Mesenchymal stem cell (in vitro differentiated cells and primary cell): ENCODE results near the gene KATNB1.

ENCODE experiments used
- DNase-seq: peaks from one replicate; pipeline ENCODE4 v3.0.0-alpha.2; 2013
- H2AFZ ChIP-seq: one replicate; pipeline ENCODE4 v1.6.1; 2013; ENCODE audit warnings: low read depth, mild to moderate bottlenecking, control low read depth, inconsistent platforms, low read length, moderate library complexity
- H2AK5ac ChIP-seq: 2 replicates; pipeline ENCODE4 v1.6.1; 2013; ENCODE audit warnings: low read length, moderate library complexity, mild to moderate bottlenecking, inconsistent platforms; ENCODE audit not compliant: severe bottlenecking
- H2BK120ac ChIP-seq: one replicate; pipeline ENCODE4 v1.6.1; 2013; ENCODE audit warnings: low read depth, mild to moderate bottlenecking, inconsistent platforms, low read length, moderate library complexity
- H2BK12ac ChIP-seq, 2 experiments: one replicate each; pipeline ENCODE4 v1.6.1; 2013; ENCODE audit warnings: inconsistent platforms in 2 of 2, low read length in 2 of 2, mild to moderate bottlenecking in 2 of 2, moderate library complexity in 2 of 2, control low read depth in 1 of 2
- H2BK15ac ChIP-seq: one replicate; pipeline ENCODE4 v1.6.1; 2013; ENCODE audit warnings: mild to moderate bottlenecking, low read depth, inconsistent platforms; ENCODE audit not compliant: poor library complexity, severe bottlenecking
- H2BK5ac ChIP-seq: 2 replicates; pipeline ENCODE4 v1.6.1; 2013; ENCODE audit warnings: low read depth, mild to moderate bottlenecking, low read length, control low read depth, inconsistent platforms; ENCODE audit not compliant: poor library complexity, severe bottlenecking
- H3K14ac ChIP-seq, 2 experiments: one replicate each; pipeline ENCODE4 v1.6.1; 2013; ENCODE audit warnings: inconsistent platforms in 2 of 2, low read length in 2 of 2, control low read depth in 1 of 2, mild to moderate bottlenecking in 1 of 2, moderate library complexity in 1 of 2
- H3K18ac ChIP-seq, 2 experiments: one replicate each; pipeline ENCODE4 v1.6.1; 2013; ENCODE audit warnings: inconsistent platforms in 2 of 2, low read length in 2 of 2, control low read depth in 1 of 2, low read depth in 1 of 2, mild to moderate bottlenecking in 1 of 2
- H3K23ac ChIP-seq, 2 experiments: one replicate each; pipeline ENCODE4 v1.6.1; 2013; ENCODE audit warnings: inconsistent platforms in 2 of 2, low read length in 2 of 2, mild to moderate bottlenecking in 2 of 2, moderate library complexity in 2 of 2, control low read depth in 1 of 2
- H3K27ac ChIP-seq: 2 replicates; pipeline ENCODE4 v1.5.1; 2013; ENCODE audit warnings: mild to moderate bottlenecking, moderate library complexity, low read length, control low read depth, inconsistent platforms; ENCODE audit not compliant: poor library complexity, severe bottlenecking
- H3K27me3 ChIP-seq, 2 experiments: 2 replicates each; pipeline versions ENCODE4 v1.6.1 to v1.7.0; 2013; ENCODE audit warnings: low read length in 2 of 2, mild to moderate bottlenecking in 2 of 2, moderate library complexity in 2 of 2, control low read depth in 1 of 2, inconsistent platforms in 1 of 2; ENCODE audit not compliant: control insufficient read depth in 1 of 2, insufficient read depth in 1 of 2
- H3K36me3 ChIP-seq, 2 experiments: 2 replicates each; pipeline versions ENCODE4 v1.6.1 to v1.7.0; 2013; ENCODE audit warnings: low read length in 2 of 2, control low read depth in 1 of 2, inconsistent platforms in 1 of 2, low read depth in 1 of 2, mild to moderate bottlenecking in 1 of 2; ENCODE audit not compliant: insufficient read depth in 2 of 2, control insufficient read depth in 1 of 2
- H3K4ac ChIP-seq, 2 experiments: one replicate each; pipeline ENCODE4 v1.6.1; 2013; ENCODE audit warnings: inconsistent platforms in 2 of 2, low read length in 2 of 2, mild to moderate bottlenecking in 2 of 2, moderate library complexity in 2 of 2, control low read depth in 1 of 2, low read depth in 1 of 2
- H3K4me1 ChIP-seq: 2 replicates; pipeline ENCODE4 v1.6.1; 2013; ENCODE audit warnings: low read depth, low read length, control low read depth; ENCODE audit not compliant: control insufficient read depth, insufficient read depth
- H3K4me2 ChIP-seq: 2 replicates; pipeline ENCODE4 v1.6.1; 2013; ENCODE audit warnings: low read length, mild to moderate bottlenecking, inconsistent platforms; ENCODE audit not compliant: poor library complexity, severe bottlenecking
- H3K4me3 ChIP-seq, 2 experiments: 2 replicates each; pipeline versions ENCODE4 v1.5.1 to v1.7.0; 2013; ENCODE audit warnings: low read length in 2 of 2, mild to moderate bottlenecking in 2 of 2, control low read depth in 1 of 2, low read depth in 1 of 2; ENCODE audit not compliant: insufficient read depth in 1 of 2
- H3K79me1 ChIP-seq: replicated peaks from 2 replicates; pipeline ENCODE4 v1.6.1; 2013; ENCODE audit warnings: mild to moderate bottlenecking, control low read depth, low read length, inconsistent platforms; ENCODE audit not compliant: poor library complexity, severe bottlenecking
- H3K9ac ChIP-seq: 2 replicates; pipeline ENCODE4 v1.7.0; 2013; ENCODE audit warnings: mild to moderate bottlenecking, low read length, moderate library complexity
- H3K9me3 ChIP-seq: 2 replicates; pipeline ENCODE4 v1.7.0; 2013; ENCODE audit warnings: mild to moderate bottlenecking, low read length; ENCODE audit not compliant: control insufficient read depth
- H4K8ac ChIP-seq: one replicate; pipeline ENCODE4 v1.6.1; 2013; ENCODE audit warnings: inconsistent platforms, mild to moderate bottlenecking, low read length, moderate library complexity
- H4K91ac ChIP-seq: one replicate; pipeline ENCODE4 v1.6.1; 2013; ENCODE audit warnings: mild to moderate bottlenecking, low read length, inconsistent platforms
- WGBS: methylation state at CpG from one replicate; pipeline ENCODE4 v1.1.7; 2013; ENCODE audit warnings: mixed read lengths; 5-methylcytosine and 5-hydroxymethylcytosine counted together

KATNB1 gene

DNA sequence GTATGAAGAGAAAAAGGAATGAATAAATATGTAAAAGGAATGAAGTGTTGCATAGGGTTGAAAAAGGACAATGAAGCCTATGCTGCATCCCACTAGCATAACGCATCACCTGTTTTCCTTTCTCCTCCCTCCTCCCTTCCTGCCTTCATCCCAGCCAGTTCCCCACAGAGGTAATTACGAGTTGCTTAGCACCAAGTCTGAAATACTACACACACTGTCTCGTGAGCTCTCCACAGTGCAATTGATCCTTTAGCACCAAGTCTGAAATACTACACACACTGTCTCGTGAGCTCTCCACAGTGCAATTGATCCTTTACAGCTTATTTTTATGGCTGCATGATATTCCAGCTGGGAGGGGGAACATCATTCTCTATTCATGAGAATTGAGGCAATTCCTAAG lies 42.0 kb upstream of the KATNB1 start:
- Histone ChIP-seq H3K4ac (no peak overlapping the region), H2BK15ac (no peak overlapping the region), H3K79me1 (no peaks in the 10 kb centered on the region), H3K18ac (no peak overlapping the region), H3K4me2 (no peak overlapping the region), H3K14ac (no peak overlapping the region), H4K8ac (no peak overlapping the region), H3K9me3 (no peaks in the 10 kb centered on the region), H2AFZ (no peak overlapping the region), H4K91ac (no peak overlapping the region), H3K4me1 (peaks cover 6% of the 10 kb centered on the region), H2BK5ac (no peak overlapping the region), H2BK12ac (no peak overlapping the region), H3K9ac (no peak overlapping the region), H2BK120ac (no peak overlapping the region), H3K27ac (no peak overlapping the region), H3K4me3 (no peak overlapping the region), H3K23ac (no peak overlapping the region), H3K27me3 (peaks cover 22 to 62% of the 10 kb centered on the region in 2 experiments), H3K36me3 (no peaks in the 10 kb centered on the region), H2AK5ac (no peak overlapping the region)
- DNase-seq = no peak
- WGBS = 59% methylated on average over 4 of the region's 4 CpGs

DNA sequence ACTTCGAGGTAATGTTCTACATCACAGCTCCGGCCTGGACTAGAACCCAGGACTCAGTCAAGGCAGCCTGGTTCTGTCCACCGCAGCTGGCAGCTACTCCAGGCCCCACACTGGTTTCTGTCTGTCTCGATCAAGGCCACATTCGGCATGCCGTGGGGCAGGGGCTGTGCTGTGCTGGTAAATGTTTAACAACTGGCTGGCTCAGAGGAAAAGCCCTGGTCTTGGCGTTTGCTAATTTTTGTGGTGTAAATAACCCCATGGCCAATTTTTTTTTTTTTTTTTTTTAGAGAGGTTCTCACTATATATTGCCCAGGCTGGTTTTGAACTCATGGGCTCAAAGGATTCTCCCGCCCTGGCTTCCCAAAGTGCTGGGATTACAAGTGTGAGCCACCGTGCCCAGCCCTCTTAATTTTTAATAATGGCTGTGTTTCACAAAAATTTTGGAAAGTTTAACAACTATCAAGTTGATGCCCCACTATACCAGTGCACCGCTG lies 41.3 kb upstream of the KATNB1 start:
- WGBS = 63% methylated on average over 9 of the region's 10 CpGs
- DNase-seq = no peak
- peaks cover 6% of the 10 kb centered on the region for H3K4me1 ChIP-seq
- no peak overlapping the region for H3K9ac ChIP-seq
- H3K4ac ChIP-seq = no peak overlapping the region
- H3K9me3 ChIP-seq = no peaks in the 10 kb centered on the region
- H2AK5ac ChIP-seq = no peak overlapping the region
- H3K27ac ChIP-seq = no peak overlapping the region
- H3K79me1 ChIP-seq = no peaks in the 10 kb centered on the region
- H2AFZ ChIP-seq = no peak overlapping the region
- H3K4me2 ChIP-seq = no peak overlapping the region
- no peak overlapping the region for H2BK12ac ChIP-seq
- H3K4me3 ChIP-seq = no peak overlapping the region
- peaks cover 17 to 57% of the 10 kb centered on the region in 2 experiments for H3K27me3 ChIP-seq
- no peak overlapping the region for H3K23ac ChIP-seq
- no peak overlapping the region for H4K8ac ChIP-seq
- H3K36me3 ChIP-seq = no peaks in the 10 kb centered on the region
- H4K91ac ChIP-seq = no peak overlapping the region
- no peak overlapping the region for H2BK15ac ChIP-seq
- no peak overlapping the region for H3K14ac ChIP-seq
- no peak overlapping the region for H3K18ac ChIP-seq
- H2BK5ac ChIP-seq = no peak overlapping the region
- H2BK120ac ChIP-seq = no peak overlapping the region

DNA sequence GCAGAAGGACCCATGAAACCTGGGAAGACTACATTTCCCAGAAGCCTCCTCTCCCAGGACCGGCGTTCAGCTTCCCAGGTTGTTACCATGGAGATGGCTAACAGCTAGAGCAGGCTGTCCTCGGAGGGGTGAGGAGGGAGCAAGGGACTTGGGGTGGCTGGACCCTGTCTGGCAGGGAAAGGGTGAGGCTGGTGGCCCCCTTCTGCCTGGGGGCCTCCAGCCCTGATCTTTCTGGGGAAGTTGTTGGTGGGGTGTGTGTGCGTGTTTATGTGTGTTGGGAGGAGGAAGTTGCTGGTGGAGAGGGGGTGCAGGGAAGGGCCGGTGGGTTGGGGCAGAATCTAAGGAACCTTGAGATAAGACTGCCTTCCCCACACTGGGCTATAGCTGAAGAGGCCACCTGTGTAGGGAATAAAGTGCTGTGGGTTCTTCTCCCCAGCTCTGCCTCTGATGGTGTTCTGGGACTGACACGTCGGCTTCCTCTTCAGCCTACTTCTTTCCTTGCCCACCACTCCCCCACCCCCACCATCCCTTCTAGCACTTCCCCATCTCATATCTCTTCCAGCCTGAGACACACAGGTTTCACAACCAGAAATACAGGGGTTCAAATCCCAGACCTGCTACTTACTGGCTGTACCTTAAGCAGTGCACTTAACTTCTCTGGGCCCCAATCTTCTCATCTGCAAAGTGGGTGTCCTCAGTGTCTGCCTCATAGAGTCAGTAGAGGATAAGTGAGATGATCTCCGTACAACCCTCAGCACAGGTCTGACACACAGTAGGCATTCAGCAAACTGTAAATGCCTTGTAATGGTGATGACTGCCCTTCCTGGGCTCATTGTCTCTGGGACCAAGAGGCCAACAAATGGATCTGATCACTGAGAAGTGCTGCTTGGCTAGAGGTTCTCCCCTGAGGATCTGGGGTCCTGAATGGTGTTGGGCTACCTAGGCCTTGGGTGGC lies 40.6 kb upstream of the KATNB1 start, which contains the start of gene DRC7:
Gene DRC7 (plus strand): TSS at position 82 of the 955 bp plus-strand sequence. CDS start 3,144 bp downstream, outside the sequence.
- peak within 1 kb of the TSS; percentile 77 for H3K4me2 ChIP-seq
- H3K79me1 ChIP-seq = no peaks in the 10 kb centered on the region
- peak within 1 kb of the TSS in 1 of 2 experiments; percentile 37 for H3K4me3 ChIP-seq
- WGBS = 52% methylated on average over 7 of the region's 8 CpGs
- no peaks in the 10 kb centered on the region for H3K36me3 ChIP-seq
- no peak within 1 kb of the TSS for H3K4ac ChIP-seq
- H4K8ac ChIP-seq = peak within 1 kb of the TSS; percentile 50
- H2BK15ac ChIP-seq = no peak within 1 kb of the TSS
- no peak within 1 kb of the TSS for H2AK5ac ChIP-seq
- DNase-seq = peak; percentile 50
- H3K4me1 ChIP-seq = peaks cover 6% of the 10 kb centered on the region
- no peak within 1 kb of the TSS for H4K91ac ChIP-seq
- H3K23ac ChIP-seq = no peak within 1 kb of the TSS
- H3K18ac ChIP-seq = no peak within 1 kb of the TSS
- H3K27me3 ChIP-seq = peaks cover 12 to 55% of the 10 kb centered on the region in 2 experiments
- H2BK5ac ChIP-seq = no peak within 1 kb of the TSS
- H3K9me3 ChIP-seq = no peaks in the 10 kb centered on the region
- H3K14ac ChIP-seq = no peak within 1 kb of the TSS
- peak within 1 kb of the TSS; percentile 67 for H2AFZ ChIP-seq
- H3K9ac ChIP-seq = peak within 1 kb of the TSS; percentile 71
- H2BK12ac ChIP-seq = no peak within 1 kb of the TSS
- H2BK120ac ChIP-seq = no peak within 1 kb of the TSS
- no peak within 1 kb of the TSS for H3K27ac ChIP-seq

DNA sequence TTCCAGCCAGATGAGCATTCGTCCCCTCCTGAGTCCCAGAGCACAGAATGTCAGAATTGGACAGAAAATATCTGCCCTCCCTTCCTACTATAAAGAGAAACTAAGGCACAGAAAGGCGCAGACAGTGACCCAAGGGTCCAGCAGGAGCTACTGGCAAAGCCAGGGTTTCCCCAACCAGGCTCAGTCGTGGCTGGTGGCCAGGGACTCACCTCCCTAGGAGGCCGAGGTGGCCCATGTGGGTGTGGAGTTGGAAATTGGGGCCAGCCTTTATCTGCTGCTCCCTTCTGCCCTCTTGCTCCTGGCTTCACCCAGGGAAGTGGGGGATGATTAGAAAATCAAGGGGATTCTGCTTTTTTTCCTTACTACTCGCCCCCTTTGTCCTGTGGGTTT lies 39.9 kb upstream of the KATNB1 start:
- H4K91ac ChIP-seq = no peak overlapping the region
- WGBS = 74% methylated on average over 5 of the region's 5 CpGs
- H3K4ac ChIP-seq = no peak overlapping the region

More for the DNA sequence above, 39.9 kb upstream of the KATNB1 start:
- no peak overlapping the region for H2BK5ac ChIP-seq
- no peak overlapping the region for H3K27ac ChIP-seq
- no peaks in the 10 kb centered on the region for H3K36me3 ChIP-seq
- no peak overlapping the region for H2AK5ac ChIP-seq
- no peaks in the 10 kb centered on the region for H3K9me3 ChIP-seq
- H3K4me2 ChIP-seq = no peak overlapping the region
- no peak overlapping the region for H2BK12ac ChIP-seq
- H3K79me1 ChIP-seq = no peaks in the 10 kb centered on the region
- peaks cover 6% of the 10 kb centered on the region for H3K4me1 ChIP-seq
- H3K23ac ChIP-seq = no peak overlapping the region
- H4K8ac ChIP-seq = no peak overlapping the region
- no peak for DNase-seq
- peaks cover 9 to 51% of the 10 kb centered on the region in 2 experiments for H3K27me3 ChIP-seq
- H2BK120ac ChIP-seq = no peak overlapping the region
- H3K18ac ChIP-seq = no peak overlapping the region
- H3K4me3 ChIP-seq = no peak overlapping the region
- no peak overlapping the region for H3K14ac ChIP-seq
- H3K9ac ChIP-seq = no peak overlapping the region
- no peak overlapping the region for H2BK15ac ChIP-seq
- H2AFZ ChIP-seq = no peak overlapping the region
